ENCODE data around the gene NALCN. TPM values are rescaled to one million over a fixed set of nuclear protein-coding genes. Genes with fewer than 3 reads are reported as not detected.

NALCN gene
- polyA plus RNA-seq, 1 donor = 1.2 TPM

GRCh38 chr13:101397742-101398141 is 18.6 kb downstream of the NALCN start:
- no peak for DNase-seq
- 44% methylated on average over 2 of the region's 2 CpGs for WGBS (ENCODE audit: insufficient coverage, low lambda C conversion rate)

GRCh38 chr13:101394605-101395004 is 21.7 kb downstream of the NALCN start:
- H3K27ac ChIP-seq (ENCODE audit: low read length) = no peak overlapping the region
- no peak for DNase-seq
- WGBS (ENCODE audit: insufficient coverage, low lambda C conversion rate) = 40% methylated on average over 1 of the region's 2 CpGs
- H3K4me1 ChIP-seq (ENCODE audit: control insufficient read depth, insufficient read depth, low read length) = no peaks in the 10 kb centered on the region
- no peaks in the 10 kb centered on the region for H3K36me3 ChIP-seq (ENCODE audit: control insufficient read depth, insufficient read depth, low read length)
- H3K27me3 ChIP-seq (ENCODE audit: control insufficient read depth, insufficient read depth, low read length) = no peaks in the 10 kb centered on the region
- no peak overlapping the region for H3K4me3 ChIP-seq (ENCODE audit: low read length)
- H3K9me3 ChIP-seq (ENCODE audit: control insufficient read depth, low read depth, low read length) = no peaks in the 10 kb centered on the region

More at GRCh38 chr13:101397742-101398141, 18.6 kb downstream of the NALCN start:
- Histone ChIP-seq H3K4me3 (ENCODE audit: low read length) (no peak overlapping the region), H3K4me1 (ENCODE audit: control insufficient read depth, insufficient read depth, low read length) (no peaks in the 10 kb centered on the region), H3K27me3 (ENCODE audit: control insufficient read depth, insufficient read depth, low read length) (no peaks in the 10 kb centered on the region), H3K9me3 (ENCODE audit: control insufficient read depth, low read depth, low read length) (no peaks in the 10 kb centered on the region), H3K36me3 (ENCODE audit: control insufficient read depth, insufficient read depth, low read length) (no peaks in the 10 kb centered on the region), H3K27ac (ENCODE audit: low read length) (no peak overlapping the region)

GRCh38 chr13:101393140-101393539 is 23.2 kb downstream of the NALCN start:
- Histone ChIP-seq H3K27ac (ENCODE audit: low read length) (no peak overlapping the region), H3K4me1 (ENCODE audit: control insufficient read depth, insufficient read depth, low read length) (no peaks in the 10 kb centered on the region)
- 86% methylated on average over 1 of the region's 3 CpGs for WGBS (ENCODE audit: insufficient coverage, low lambda C conversion rate)

GRCh38 chr13:101390461-101390860 is 25.8 kb downstream of the NALCN start:
- DNase-seq = no peak
- H3K9me3 ChIP-seq (ENCODE audit: control insufficient read depth, low read depth, low read length) = no peaks in the 10 kb centered on the region
- H3K27me3 ChIP-seq (ENCODE audit: control insufficient read depth, insufficient read depth, low read length) = no peaks in the 10 kb centered on the region
- no peaks in the 10 kb centered on the region for H3K4me1 ChIP-seq (ENCODE audit: control insufficient read depth, insufficient read depth, low read length)
- no peak overlapping the region for H3K4me3 ChIP-seq (ENCODE audit: low read length)
- no peak overlapping the region for H3K27ac ChIP-seq (ENCODE audit: low read length)
- H3K36me3 ChIP-seq (ENCODE audit: control insufficient read depth, insufficient read depth, low read length) = no peaks in the 10 kb centered on the region
- 30% methylated on average over 2 of the region's 5 CpGs for WGBS (ENCODE audit: insufficient coverage, low lambda C conversion rate)

More at GRCh38 chr13:101393140-101393539, 23.2 kb downstream of the NALCN start:
- H3K27me3 ChIP-seq (ENCODE audit: control insufficient read depth, insufficient read depth, low read length) = no peaks in the 10 kb centered on the region
- no peak overlapping the region for H3K4me3 ChIP-seq (ENCODE audit: low read length)
- H3K36me3 ChIP-seq (ENCODE audit: control insufficient read depth, insufficient read depth, low read length) = no peaks in the 10 kb centered on the region
- DNase-seq = no peak
- no peaks in the 10 kb centered on the region for H3K9me3 ChIP-seq (ENCODE audit: control insufficient read depth, low read depth, low read length)

- no peaks in the 10 kb centered on the region for H3K9me3 ChIP-seq (ENCODE audit: control insufficient read depth, low read depth, low read length)
- DNase-seq = no peak
- no peaks in the 10 kb centered on the region for H3K27me3 ChIP-seq (ENCODE audit: control insufficient read depth, insufficient read depth, low read length)
- no peaks in the 10 kb centered on the region for H3K36me3 ChIP-seq (ENCODE audit: control insufficient read depth, insufficient read depth, low read length)
- no peaks in the 10 kb centered on the region for H3K4me1 ChIP-seq (ENCODE audit: control insufficient read depth, insufficient read depth, low read length)
- WGBS (ENCODE audit: insufficient coverage, low lambda C conversion rate) = 86% methylated on average over 3 of the region's 3 CpGs
- H3K27ac ChIP-seq (ENCODE audit: low read length) = no peak overlapping the region
- no peak overlapping the region for H3K4me3 ChIP-seq (ENCODE audit: low read length)
Observed at GRCh38 chr13:101384929-101385328, 31.4 kb downstream of the NALCN start.

GRCh38 chr13:101383595-101383994 is 32.7 kb downstream of the NALCN start:
- Histone ChIP-seq H3K27ac (ENCODE audit: low read length) (no peak overlapping the region), H3K9me3 (ENCODE audit: control insufficient read depth, low read depth, low read length) (no peaks in the 10 kb centered on the region), H3K36me3 (ENCODE audit: control insufficient read depth, insufficient read depth, low read length) (no peaks in the 10 kb centered on the region), H3K27me3 (ENCODE audit: control insufficient read depth, insufficient read depth, low read length) (no peaks in the 10 kb centered on the region), H3K4me3 (ENCODE audit: low read length) (no peak overlapping the region), H3K4me1 (ENCODE audit: control insufficient read depth, insufficient read depth, low read length) (no peaks in the 10 kb centered on the region)
- DNase-seq = no peak
- 0% methylated on average over 1 of the region's 2 CpGs for WGBS (ENCODE audit: insufficient coverage, low lambda C conversion rate)

- DNase-seq = no peak
- WGBS (ENCODE audit: insufficient coverage, low lambda C conversion rate) = 92% methylated on average over 2 of the region's 2 CpGs
- Histone ChIP-seq H3K4me1 (ENCODE audit: control insufficient read depth, insufficient read depth, low read length) (no peaks in the 10 kb centered on the region), H3K9me3 (ENCODE audit: control insufficient read depth, low read depth, low read length) (no peaks in the 10 kb centered on the region), H3K36me3 (ENCODE audit: control insufficient read depth, insufficient read depth, low read length) (no peaks in the 10 kb centered on the region), H3K27ac (ENCODE audit: low read length) (no peak overlapping the region), H3K4me3 (ENCODE audit: low read length) (no peak overlapping the region), H3K27me3 (ENCODE audit: control insufficient read depth, insufficient read depth, low read length) (no peaks in the 10 kb centered on the region)
Observed at GRCh38 chr13:101382701-101383100, 33.6 kb downstream of the NALCN start.

GRCh38 chr13:101382086-101382485 is 34.2 kb downstream of the NALCN start:
- no peak overlapping the region for H3K27ac ChIP-seq (ENCODE audit: low read length)
- no peaks in the 10 kb centered on the region for H3K36me3 ChIP-seq (ENCODE audit: control insufficient read depth, insufficient read depth, low read length)
- H3K9me3 ChIP-seq (ENCODE audit: control insufficient read depth, low read depth, low read length) = no peaks in the 10 kb centered on the region
- H3K27me3 ChIP-seq (ENCODE audit: control insufficient read depth, insufficient read depth, low read length) = no peaks in the 10 kb centered on the region
- DNase-seq = no peak
- no peak overlapping the region for H3K4me3 ChIP-seq (ENCODE audit: low read length)
- H3K4me1 ChIP-seq (ENCODE audit: control insufficient read depth, insufficient read depth, low read length) = no peaks in the 10 kb centered on the region
- WGBS (ENCODE audit: insufficient coverage, low lambda C conversion rate) = 40% methylated on average over 2 of the region's 2 CpGs

- Histone ChIP-seq H3K27ac (ENCODE audit: low read length) (no peak overlapping the region), H3K27me3 (ENCODE audit: control insufficient read depth, insufficient read depth, low read length) (no peaks in the 10 kb centered on the region), H3K4me1 (ENCODE audit: control insufficient read depth, insufficient read depth, low read length) (no peaks in the 10 kb centered on the region), H3K4me3 (ENCODE audit: low read length) (no peak overlapping the region), H3K9me3 (ENCODE audit: control insufficient read depth, low read depth, low read length) (peaks cover 2% of the 10 kb centered on the region), H3K36me3 (ENCODE audit: control insufficient read depth, insufficient read depth, low read length) (no peaks in the 10 kb centered on the region)
- no CpG with 5 or more reads among the region's 3 CpGs for WGBS (ENCODE audit: insufficient coverage, low lambda C conversion rate)
- no peak for DNase-seq
Observed at GRCh38 chr13:101360525-101360924, 55.8 kb downstream of the NALCN start.

GRCh38 chr13:101354895-101355294 is 61.4 kb downstream of the NALCN start:
- H3K27me3 ChIP-seq (ENCODE audit: control insufficient read depth, insufficient read depth, low read length) = no peaks in the 10 kb centered on the region
- DNase-seq = no peak
- H3K27ac ChIP-seq (ENCODE audit: low read length) = no peak overlapping the region
- H3K9me3 ChIP-seq (ENCODE audit: control insufficient read depth, low read depth, low read length) = no peaks in the 10 kb centered on the region
- no peaks in the 10 kb centered on the region for H3K36me3 ChIP-seq (ENCODE audit: control insufficient read depth, insufficient read depth, low read length)
- WGBS (ENCODE audit: insufficient coverage, low lambda C conversion rate) = no CpG with 5 or more reads among the region's 5 CpGs
- H3K4me1 ChIP-seq (ENCODE audit: control insufficient read depth, insufficient read depth, low read length) = no peaks in the 10 kb centered on the region
- no peak overlapping the region for H3K4me3 ChIP-seq (ENCODE audit: low read length)

GRCh38 chr13:101346942-101347728 is 69.2 kb downstream of the NALCN start:
- DNase-seq = no peak
- H3K4me3 ChIP-seq (ENCODE audit: low read length) = no peak overlapping the region
- H3K27me3 ChIP-seq (ENCODE audit: control insufficient read depth, insufficient read depth, low read length) = no peaks in the 10 kb centered on the region
- H3K4me1 ChIP-seq (ENCODE audit: control insufficient read depth, insufficient read depth, low read length) = no peaks in the 10 kb centered on the region
- no peaks in the 10 kb centered on the region for H3K9me3 ChIP-seq (ENCODE audit: control insufficient read depth, low read depth, low read length)
- no peaks in the 10 kb centered on the region for H3K36me3 ChIP-seq (ENCODE audit: control insufficient read depth, insufficient read depth, low read length)
- 71% methylated on average over 2 of the region's 5 CpGs for WGBS (ENCODE audit: insufficient coverage, low lambda C conversion rate)
- H3K27ac ChIP-seq (ENCODE audit: low read length) = no peak overlapping the region
